Breast epithelium (tissue), 4 donors: Measurements from ENCODE around the gene SYAP1. TPM values are rescaled to one million over a fixed set of nuclear protein-coding genes. Genes with fewer than 3 reads are reported as not detected.

Source experiments
- DNase-seq, 2 donors: peaks; one replicate each; pipeline ENCODE4 v3.0.0-alpha.2; 2019; ENCODE audit warnings: low spot score in 2 of 2
- H3K27ac ChIP-seq, 2 donors: fragments of 200-600 bp; sonication (generic) in 1 of 2; one replicate each; pipeline ENCODE4 v1.5.1; 2016 to 2019; ENCODE audit warnings: mild to moderate bottlenecking in 1 of 2
- H3K27me3 ChIP-seq, 2 donors: fragments of 200-600 bp; sonication (generic) in 1 of 2; one replicate each; pipeline versions ENCODE4 v1.5.1 to v1.6.0; 2017 to 2019; ENCODE audit warnings: control low read depth in 1 of 2, mild to moderate bottlenecking in 1 of 2
- H3K36me3 ChIP-seq: fragments of 200-600 bp; one replicate; pipeline ENCODE4 v1.5.1; 2019
- H3K4me1 ChIP-seq, 2 donors: fragments of 200-600 bp; sonication (generic); one replicate each; pipeline ENCODE4 v1.5.1; 2016 to 2019; ENCODE audit warnings: control low read depth in 1 of 2
- H3K4me3 ChIP-seq, 3 donors: fragments of 200-600 bp; sonication (generic); 1 replicate in 2 of 3; 2 replicates in 1 of 3; pipeline ENCODE4 v1.5.1; 2016 to 2019; ENCODE audit warnings: mild to moderate bottlenecking in 3 of 3, moderate library complexity in 2 of 3
- H3K9me3 ChIP-seq, 2 donors: fragments of 200-600 bp; sonication (generic) in 1 of 2; one replicate each; pipeline ENCODE4 v1.5.1; 2016 to 2019; ENCODE audit warnings: control low read depth in 1 of 2
- CTCF ChIP-seq, 3 donors: fragments of 450-650 bp; IDR thresholded peaks; one replicate each; pipeline ENCODE4 v1.5.1; 2016 to 2017; ENCODE audit warnings: antibody characterized with exemption in 3 of 3, mild to moderate bottlenecking in 3 of 3, moderate library complexity in 3 of 3
- POLR2A ChIP-seq: fragments of 450-650 bp; IDR thresholded peaks from one replicate; pipeline ENCODE4 v1.6.1; 2016; ENCODE audit warnings: antibody characterized with exemption, mild to moderate bottlenecking, moderate library complexity
- POLR2AphosphoS5 ChIP-seq, 3 donors: sonication (generic); formaldehyde crosslinking; IDR thresholded peaks; one replicate each; pipeline ENCODE4 v1.6.1; 2017; ENCODE audit warnings: antibody characterized with exemption in 3 of 3
- intact Hi-C: fragments of 100-400 bp; cut with DNase I; formaldehyde crosslinking; loops from one replicate; pipeline ENCODE4 v1.15.1; 2023; ENCODE audit warnings: low total_unique reads
- total RNA-seq, 3 donors: library from RNA; depleted of rRNA; stranded (reverse); fragments of >200 nt; gene quantifications; one replicate each; pipeline ENCODE4 v1.1.0, GENCODE V29; 2016

Gene SYAP1
- total RNA-seq, 3 donors from 2014 or later = 17.4 to 30.4 (median 26.2) TPM

GRCh38 chrX:16804923-16805464, 85.6 kb downstream of the SYAP1 start:
- no peak for DNase-seq
- Histone ChIP-seq H3K36me3 (no peaks in the 10 kb centered on the region), H3K27me3 (no peaks in the 10 kb centered on the region), H3K4me1 (no peaks in the 10 kb centered on the region), H3K4me3 (no peak overlapping the region), H3K9me3 (no peaks in the 10 kb centered on the region), H3K27ac (no peak overlapping the region)
- TF ChIP-seq CTCF (IDR thresholded peaks at IDR 0.05) (no peak), POLR2AphosphoS5 (IDR thresholded peaks at IDR 0.05) (no peak), POLR2A (no peak)
- intact Hi-C loops = no loop called here

- intact Hi-C loops = no loop called here
- no peak for DNase-seq
- H3K27me3 ChIP-seq = no peaks in the 10 kb centered on the region
- TF ChIP-seq POLR2AphosphoS5 (IDR thresholded peaks at IDR 0.05) (no peak), POLR2A (no peak), CTCF (IDR thresholded peaks at IDR 0.05) (no peak)
- no peaks in the 10 kb centered on the region for H3K36me3 ChIP-seq
- no peaks in the 10 kb centered on the region for H3K9me3 ChIP-seq
- peak overlapping the region in 1 of 3 donors; percentile 56 for H3K4me3 ChIP-seq
- H3K4me1 ChIP-seq = no peaks in the 10 kb centered on the region
- peak overlapping the region; percentile 9 to 50 for H3K27ac ChIP-seq
These were observed 88.1 kb downstream of the SYAP1 start for GRCh38 chrX:16807548-16807947.

- intact Hi-C loops = no loop called here
- peak overlapping the region; percentile 9 to 30 for H3K27ac ChIP-seq
These were observed 88.6 kb downstream of the SYAP1 start for GRCh38 chrX:16807976-16808542.

GRCh38 chrX:16814597-16814996, 95.2 kb downstream of the SYAP1 start:
- Histone ChIP-seq H3K4me3 (no peak overlapping the region), H3K27ac (no peak overlapping the region), H3K36me3 (no peaks in the 10 kb centered on the region), H3K27me3 (no peaks in the 10 kb centered on the region), H3K4me1 (no peaks in the 10 kb centered on the region), H3K9me3 (no peaks in the 10 kb centered on the region)
- TF ChIP-seq CTCF (IDR thresholded peaks at IDR 0.05) (no peak), POLR2A (no peak), POLR2AphosphoS5 (IDR thresholded peaks at IDR 0.05) (no peak)
- intact Hi-C loops = no loop called here
- DNase-seq = no peak

More at GRCh38 chrX:16807976-16808542, 88.6 kb downstream of the SYAP1 start:
- no peaks in the 10 kb centered on the region for H3K27me3 ChIP-seq
- no peak for TF ChIP-seq POLR2AphosphoS5 (IDR thresholded peaks at IDR 0.05)
- no peak for TF ChIP-seq CTCF (IDR thresholded peaks at IDR 0.05)
- no peak for TF ChIP-seq POLR2A
- H3K4me1 ChIP-seq = no peaks in the 10 kb centered on the region
- no peaks in the 10 kb centered on the region for H3K36me3 ChIP-seq
- H3K4me3 ChIP-seq = peak overlapping the region; percentile 18 to 56 (median 30)
- H3K9me3 ChIP-seq = no peaks in the 10 kb centered on the region
- no peak for DNase-seq

Other genes with a start within 250 kb of the SYAP1 start
- gene S100G, start 69.5 kb upstream of the SYAP1 start, total RNA-seq = 1 to 10 TPM in 1 of 3 donors, not detected in 2; 1.6 TPM
- gene CTPS2, start 6.9 kb upstream of the SYAP1 start, total RNA-seq = 10 to 100 TPM; 12.3 to 26.3 (median 21.0) TPM
- 10 to 100 TPM; 23.7 to 31.5 (median 25.2) TPM for gene TXLNG, start 66.9 kb downstream of the SYAP1 start, total RNA-seq
- gene RBBP7, start 150.8 kb downstream of the SYAP1 start, total RNA-seq = 10 to 100 TPM; 79.3 to 89.5 (median 86.4) TPM
- gene REPS2, start 227.0 kb downstream of the SYAP1 start, total RNA-seq = 10 to 100 TPM in 2 of 3 donors, 1 to 10 TPM in 1; 9.6 to 21.4 (median 13.1) TPM